Measurements from ENCODE around the gene ETNK2.
"Not testable (repeated sequence)": the region's sequence is repeated elsewhere in the genome, so short reads cannot be mapped to it uniquely, and the experiment has no call there.

Gene ETNK2

GRCh38 chr1:204094856-204095634 lies 56.8 kb downstream of the ETNK2 start:
- no peak for DNase-seq

GRCh38 chr1:204094313-204094729 lies 57.5 kb downstream of the ETNK2 start:
- DNase-seq: no peak

GRCh38 chr1:204093781-204094180 lies 58.1 kb downstream of the ETNK2 start:
- DNase-seq: no peak

- DNase-seq: no peak
These were observed 58.5 kb downstream of the ETNK2 start for GRCh38 chr1:204093421-204093717.

- no peak for DNase-seq
These were observed 59.0 kb downstream of the ETNK2 start for GRCh38 chr1:204092632-204093420.

- DNase-seq: no peak
These were observed 60.0 kb downstream of the ETNK2 start for GRCh38 chr1:204091787-204092312.

- DNase-seq: no peak
These were observed 60.8 kb downstream of the ETNK2 start for GRCh38 chr1:204091066-204091465.

- not testable (repeated sequence) for DNase-seq
These were observed 61.7 kb downstream of the ETNK2 start for GRCh38 chr1:204090132-204090531.

- DNase-seq: no peak
These were observed 62.6 kb downstream of the ETNK2 start for GRCh38 chr1:204089044-204089751.

- DNase-seq: no peak
These were observed 63.2 kb downstream of the ETNK2 start for GRCh38 chr1:204088596-204088995.

GRCh38 chr1:204087893-204088528 lies 63.8 kb downstream of the ETNK2 start:
- DNase-seq: no peak

GRCh38 chr1:204087181-204087892 lies 64.5 kb downstream of the ETNK2 start:
- DNase-seq: no peak

GRCh38 chr1:204085876-204086275 lies 66.0 kb downstream of the ETNK2 start:
- DNase-seq: no peak

- no peak for DNase-seq
These were observed 67.5 kb downstream of the ETNK2 start for GRCh38 chr1:204084247-204084772.

GRCh38 chr1:204083491-204083890 lies 68.4 kb downstream of the ETNK2 start:
- DNase-seq: no peak

- DNase-seq: no peak
These were observed 69.9 kb downstream of the ETNK2 start for GRCh38 chr1:204081791-204082513.

GRCh38 chr1:204081164-204081790 lies 70.6 kb downstream of the ETNK2 start:
- DNase-seq: no peak

All from T-helper 9 cell (primary cell).